Measurements from ENCODE around the gene UNC45A.
"Not testable (repeated sequence)": the region's sequence is repeated elsewhere in the genome, so short reads cannot be mapped to it uniquely, and the experiment has no call there.

The UNC45A gene

GRCh38 chr15:90907838-90908507 lies 27.1 kb upstream of the UNC45A start:
- no peak for TF ChIP-seq CTCF (IDR thresholded peaks at IDR 0.05)

GRCh38 chr15:90909449-90909848 lies 25.6 kb upstream of the UNC45A start:
- H3K4me3 ChIP-seq (ENCODE audit: low read depth, low read length); H3K9ac ChIP-seq; H3K79me2 ChIP-seq; H3K36me3 ChIP-seq (ENCODE audit: control insufficient read depth, insufficient read depth, low read length); H2AFZ ChIP-seq; H3K4me2 ChIP-seq (ENCODE audit: low read length); H3K27me3 ChIP-seq (ENCODE audit: control insufficient read depth, insufficient read depth, low read length); H3K27ac ChIP-seq; H3K9me3 ChIP-seq (ENCODE audit: control insufficient read depth, low read length); H3K4me1 ChIP-seq: not testable (repeated sequence)

More at GRCh38 chr15:90907838-90908507, 27.1 kb upstream of the UNC45A start:
- no peak overlapping the region for H2AFZ ChIP-seq
- H3K4me3 ChIP-seq (ENCODE audit: low read depth, low read length): no peak overlapping the region
- no peaks in the 10 kb centered on the region for H3K36me3 ChIP-seq (ENCODE audit: control insufficient read depth, insufficient read depth, low read length)
- H3K4me1 ChIP-seq: no peaks in the 10 kb centered on the region
- no peaks in the 10 kb centered on the region for H3K9me3 ChIP-seq (ENCODE audit: control insufficient read depth, low read length)
- H3K27ac ChIP-seq: no peak overlapping the region
- peaks cover 3% of the 10 kb centered on the region for H3K79me2 ChIP-seq
- no peak overlapping the region for H3K9ac ChIP-seq
- no peaks in the 10 kb centered on the region for H3K27me3 ChIP-seq (ENCODE audit: control insufficient read depth, insufficient read depth, low read length)
- no peak overlapping the region for H3K4me2 ChIP-seq (ENCODE audit: low read length)

- Histone ChIP-seq H3K27me3 (ENCODE audit: control insufficient read depth, insufficient read depth, low read length) (no peaks in the 10 kb centered on the region), H3K9ac (no peak overlapping the region), H3K27ac (no peak overlapping the region), H2AFZ (no peak overlapping the region), H3K4me2 (ENCODE audit: low read length) (no peak overlapping the region), H3K4me1 (no peaks in the 10 kb centered on the region), H3K79me2 (peaks cover 2% of the 10 kb centered on the region), H3K4me3 (ENCODE audit: low read depth, low read length) (no peak overlapping the region), H3K36me3 (ENCODE audit: control insufficient read depth, insufficient read depth, low read length) (no peaks in the 10 kb centered on the region), H3K9me3 (ENCODE audit: control insufficient read depth, low read length) (no peaks in the 10 kb centered on the region)
- TF ChIP-seq CTCF (IDR thresholded peaks at IDR 0.05): no peak
These were observed 25.1 kb upstream of the UNC45A start for GRCh38 chr15:90909976-90910375.

DNA sequence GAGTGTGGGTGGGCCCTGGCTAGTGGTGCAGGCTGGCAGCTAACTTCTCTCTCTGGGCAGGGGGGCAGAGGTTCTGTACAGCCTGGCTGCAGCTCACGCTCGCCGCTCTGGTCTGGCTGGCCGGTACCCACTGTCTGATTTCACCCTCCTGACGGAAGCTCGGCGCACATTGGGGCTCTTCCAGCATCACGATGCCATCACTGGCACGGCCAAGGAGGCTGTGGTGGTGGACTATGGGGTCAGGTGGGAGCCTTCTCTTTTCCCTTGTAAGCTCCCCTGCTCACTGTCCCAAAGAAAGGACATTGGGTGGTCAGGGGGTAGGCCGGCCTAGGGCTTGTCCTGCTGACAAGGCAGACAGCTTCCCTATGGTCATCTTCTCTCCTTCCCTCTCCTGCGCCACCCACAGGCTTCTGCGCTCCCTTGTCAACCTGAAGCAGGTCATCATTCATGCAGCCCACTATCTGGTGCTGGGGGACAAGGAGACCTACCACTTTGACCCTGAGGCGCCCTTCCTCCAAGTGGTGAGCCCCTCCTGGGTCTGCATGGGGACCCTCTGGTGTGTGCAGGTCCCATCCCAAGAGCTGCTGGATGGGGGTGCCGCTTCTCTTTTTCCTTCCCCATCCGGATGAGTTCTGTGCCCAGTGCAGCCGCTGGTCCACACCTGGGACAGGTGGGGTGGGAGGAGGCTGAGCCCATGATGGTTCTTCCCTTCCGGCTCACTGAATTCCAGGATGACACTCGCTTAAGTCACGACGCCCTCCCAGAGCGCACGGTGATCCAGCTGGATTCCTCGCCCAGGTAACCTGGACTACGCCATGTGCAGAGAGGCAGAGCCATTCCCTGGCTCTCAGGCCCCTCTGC lies 24.4 kb upstream of the UNC45A start:
- Histone ChIP-seq H3K9ac (no peak overlapping the region), H3K36me3 (ENCODE audit: control insufficient read depth, insufficient read depth, low read length) (no peaks in the 10 kb centered on the region), H3K4me1 (no peaks in the 10 kb centered on the region)

More for the DNA sequence above, 24.4 kb upstream of the UNC45A start:
- Histone ChIP-seq H3K79me2 (no peaks in the 10 kb centered on the region), H2AFZ (no peak overlapping the region), H3K4me2 (ENCODE audit: low read length) (no peak overlapping the region), H3K27me3 (ENCODE audit: control insufficient read depth, insufficient read depth, low read length) (no peaks in the 10 kb centered on the region), H3K9me3 (ENCODE audit: control insufficient read depth, low read length) (no peaks in the 10 kb centered on the region), H3K27ac (no peak overlapping the region), H3K4me3 (ENCODE audit: low read depth, low read length) (no peak overlapping the region)
- TF ChIP-seq CTCF (IDR thresholded peaks at IDR 0.05): no peak
